Measurements from ENCODE around the gene SLC8A3. TPM values are rescaled to one million over a fixed set of nuclear protein-coding genes. Genes with fewer than 3 reads are reported as not detected.
A peak's percentile ranks its signal among the peaks of the same experiment; 100 is the strongest.

The SLC8A3 gene
- total and polyA plus RNA-seq, 2 of the 13 experiments (the other 11 are each of a cell fraction or from before 2014, with no cell fraction given), result 0.01 to 0.02 TPM

GRCh38 chr14:70004791-70005190, 184.0 kb downstream of the SLC8A3 start (continued):
- TF ChIP-seq GMEB1 (CRISPR knock-in tag; IDR thresholded peaks at IDR 0.05; ENCODE audit: borderline replicate concordance), result no peak
- 0 out of 2 replicates have a peak, but pooled peaks have one; percentile 34 for TF ChIP-seq ZNF589 (CRISPR knock-in tag; conservative IDR thresholded peaks at IDR 0.05)
- 0 out of 2 replicates have a peak, but pooled peaks have one; percentile 40 for TF ChIP-seq HOXA9 (CRISPR knock-in tag; IDR thresholded peaks at IDR 0.05; ENCODE audit: borderline replicate concordance)

GRCh38 chr14:70002589-70003346, 186.0 kb downstream of the SLC8A3 start:
- Histone ChIP-seq H2AFZ (ENCODE audit: low read length) (no peak overlapping the region), H3K27me3 (ENCODE audit: control insufficient read depth in 1 of 2, insufficient read depth in 2 of 2, low read length in 2 of 2) (no peaks in the 10 kb centered on the region), H3K4me3 (replicated peaks in 1 of 3; ENCODE audit: insufficient read depth in 1 of 3, low read depth in 2 of 3, low read length in 3 of 3) (no peak overlapping the region), H3K27ac (ENCODE audit: extremely low read length, insufficient read depth, low read length) (peak overlapping the region; percentile 48), H3K36me3 (replicated peaks in 1 of 2; ENCODE audit: control insufficient read depth in 1 of 2, insufficient read depth in 2 of 2, low read length in 2 of 2) (peaks cover 0 to 2% of the 10 kb centered on the region in 2 experiments; a peak in 2 of 5 replicates), H3K9ac (ENCODE audit: insufficient read depth, low read depth, low read length) (no peak overlapping the region), H3K79me2 (ENCODE audit: insufficient read depth, low read length) (no peaks in the 10 kb centered on the region), H3K4me2 (ENCODE audit: low read depth, low read length) (peak overlapping the region; percentile 43), H4K20me1 (ENCODE audit: insufficient read depth, low read length) (no peaks in the 10 kb centered on the region), H3K4me1 (ENCODE audit: insufficient read depth, low read length) (peaks cover 73% of the 10 kb centered on the region), H3K9me3 (ENCODE audit: low read length) (no peaks in the 10 kb centered on the region)
- WGBS (ENCODE audit: low lambda C conversion rate), result 78% methylated on average over 6 of the region's 6 CpGs
- CTCF ChIA-PET (ENCODE audit: low intra/inter-chr PET ratio, low total read pairs), result no interaction called here
- intact Hi-C loops (cut with micrococcal nuclease; ENCODE audit: unreplicated experiment), result no loop called here
- in situ Hi-C loops (cut with HindIII; ENCODE audit: extremely low pct_ligation_motif_present, low pct_unique_long_range_greater_than_20kb), result loop anchor here (25.0 kb wide), 1 partner anchor 415 kb away; no protein-coding TSS in a partner anchor
- POLR2A ChIA-PET, result no interaction called here
- no TSS peak for BruUV-seq (replicated peaks)
- DNase-seq (ENCODE audit: low spot score) (peak; percentile 59), FAIRE-seq (peak; percentile 8), ATAC-seq (no peak)
- no peak for TF ChIP-seq ZNF251 (CRISPR knock-in tag; IDR thresholded peaks at IDR 0.05)
- TF ChIP-seq ZKSCAN8 (CRISPR knock-in tag; IDR thresholded peaks at IDR 0.05; ENCODE audit: borderline replicate concordance), result no peak
- peak; percentile 31 for TF ChIP-seq HNF4G (IDR thresholded peaks at IDR 0.05; ENCODE audit: borderline replicate concordance, low read depth, low read length)
- no peak for TF ChIP-seq HNF4G (CRISPR knock-in tag; IDR thresholded peaks at IDR 0.05; ENCODE audit: borderline replicate concordance, low read depth)
- no peak for TF ChIP-seq ZNF709 (CRISPR knock-in tag; IDR thresholded peaks at IDR 0.05)
- peak; percentile 75; the same call in 1 of the 2 replicates for TF ChIP-seq ZBTB37 (CRISPR knock-in tag; IDR thresholded peaks at IDR 0.05)
- TF ChIP-seq ZNF644 (CRISPR knock-in tag; IDR thresholded peaks at IDR 0.05; ENCODE audit: low read depth), result peak; percentile 80; the same call in 1 of the 2 replicates
- no peak for TF ChIP-seq SKIL (CRISPR knock-in tag; IDR thresholded peaks at IDR 0.05; ENCODE audit: borderline replicate concordance)
- TF ChIP-seq KLF16 (CRISPR knock-in tag; IDR thresholded peaks at IDR 0.05), result no peak
- TF ChIP-seq NCOR1 (IDR thresholded peaks at IDR 0.05; ENCODE audit: borderline replicate concordance, low read length), result peak; percentile 33; the same call in 1 of the 2 replicates
- TF ChIP-seq HDAC1 (CRISPR knock-in tag; IDR thresholded peaks at IDR 0.05), result no peak
- no peak for TF ChIP-seq AGO1 (IDR thresholded peaks at IDR 0.05; ENCODE audit: low read depth, low read length, poor library complexity, severe bottlenecking)
- TF ChIP-seq FOSL2 (CRISPR knock-in tag; IDR thresholded peaks at IDR 0.05), result peak; percentile 33; the same call in 1 of the 2 replicates
